Hematopoietic multipotent progenitor cell treated with erythropoietin and hydrocortisone succinate and interleukin-3 and kit ligand, for 15 days (in vitro differentiated cells): ENCODE results near the gene FMN1.

ENCODE experiments used
- DNase-seq: peaks from one replicate; pipeline ENCODE4 v3.0.0-alpha.2; 2015; ENCODE audit warnings: low spot score

The FMN1 gene

DNA sequence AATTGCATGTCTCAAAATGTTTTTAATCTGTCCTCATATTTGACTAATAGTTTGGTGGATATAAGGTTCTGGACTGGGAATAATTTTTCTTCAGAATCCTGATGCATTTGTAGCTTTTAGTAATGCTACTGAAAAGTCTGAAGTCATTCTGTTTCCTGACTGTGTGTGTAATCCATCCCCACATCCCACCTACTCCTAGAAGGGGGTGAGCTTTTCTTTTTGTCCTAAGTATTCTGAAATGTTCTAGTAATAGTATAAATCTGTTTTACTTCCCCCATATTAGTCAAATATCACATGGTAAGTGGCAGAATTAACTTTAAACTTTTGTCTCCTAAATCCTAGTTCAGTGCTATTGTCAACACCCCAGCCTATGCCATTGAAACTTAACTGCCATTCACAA lies 313.9 kb downstream of the FMN1 start:
- no peak for DNase-seq

- DNase-seq: no peak
Measured at GRCh38 chr15:32879980-32880379, 314.5 kb downstream of the FMN1 start.

- no peak for DNase-seq
Measured at GRCh38 chr15:32878869-32879805, 315.4 kb downstream of the FMN1 start.

DNA sequence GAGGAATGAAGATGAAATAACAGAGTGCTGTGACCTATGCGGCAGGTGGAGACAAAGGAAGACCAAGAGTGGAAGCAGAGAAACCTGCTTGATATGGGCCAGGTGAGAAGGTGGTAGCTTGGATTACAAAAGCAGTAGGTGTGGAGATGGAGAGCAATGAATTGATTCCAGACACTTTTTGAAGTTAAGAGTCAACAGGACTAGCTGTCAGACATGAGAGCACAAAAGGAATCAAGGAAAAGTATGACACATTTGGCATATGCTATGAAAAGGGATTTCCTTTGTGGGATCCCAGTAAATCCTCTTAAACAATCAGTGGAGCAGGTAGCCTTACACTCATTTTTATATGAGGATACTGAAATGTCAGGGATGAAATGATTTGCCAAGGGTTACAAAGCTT lies 316.2 kb downstream of the FMN1 start:
- no peak for DNase-seq

DNA sequence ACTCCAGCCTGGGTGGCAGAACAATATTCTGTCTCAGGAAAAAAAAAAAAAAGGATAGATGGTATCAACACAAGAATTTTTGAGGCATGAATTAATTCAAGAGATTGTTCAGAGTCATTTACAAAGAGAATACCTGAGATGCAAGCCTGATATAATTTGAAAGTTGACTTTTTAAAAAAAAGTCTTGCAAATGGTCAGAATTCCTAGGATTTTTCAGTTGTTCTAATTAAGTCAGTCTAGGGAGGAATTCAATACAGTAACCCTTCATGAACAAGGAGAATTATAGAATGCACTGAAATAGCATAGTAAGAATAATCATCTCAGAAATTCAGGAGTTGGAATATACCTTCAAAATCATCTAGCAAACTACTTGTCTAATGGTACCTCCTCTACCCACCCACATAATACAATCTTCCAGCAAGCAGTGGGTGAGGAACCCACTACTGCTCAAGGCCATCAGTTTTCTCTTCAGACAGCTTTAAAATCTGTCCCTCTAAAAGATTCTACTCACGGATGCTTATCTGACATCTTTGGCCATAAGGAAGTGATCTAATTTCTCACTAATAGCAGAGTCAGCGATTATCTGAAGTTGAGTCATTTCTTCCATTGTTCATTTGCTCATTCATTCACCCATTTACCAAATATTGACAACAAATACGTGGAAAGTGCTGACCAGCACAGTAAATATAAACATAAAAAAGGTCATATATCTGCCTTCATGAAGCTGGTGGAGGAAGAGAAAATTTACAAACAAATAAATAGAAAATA lies 317.1 kb downstream of the FMN1 start:
- no peak for DNase-seq

DNA sequence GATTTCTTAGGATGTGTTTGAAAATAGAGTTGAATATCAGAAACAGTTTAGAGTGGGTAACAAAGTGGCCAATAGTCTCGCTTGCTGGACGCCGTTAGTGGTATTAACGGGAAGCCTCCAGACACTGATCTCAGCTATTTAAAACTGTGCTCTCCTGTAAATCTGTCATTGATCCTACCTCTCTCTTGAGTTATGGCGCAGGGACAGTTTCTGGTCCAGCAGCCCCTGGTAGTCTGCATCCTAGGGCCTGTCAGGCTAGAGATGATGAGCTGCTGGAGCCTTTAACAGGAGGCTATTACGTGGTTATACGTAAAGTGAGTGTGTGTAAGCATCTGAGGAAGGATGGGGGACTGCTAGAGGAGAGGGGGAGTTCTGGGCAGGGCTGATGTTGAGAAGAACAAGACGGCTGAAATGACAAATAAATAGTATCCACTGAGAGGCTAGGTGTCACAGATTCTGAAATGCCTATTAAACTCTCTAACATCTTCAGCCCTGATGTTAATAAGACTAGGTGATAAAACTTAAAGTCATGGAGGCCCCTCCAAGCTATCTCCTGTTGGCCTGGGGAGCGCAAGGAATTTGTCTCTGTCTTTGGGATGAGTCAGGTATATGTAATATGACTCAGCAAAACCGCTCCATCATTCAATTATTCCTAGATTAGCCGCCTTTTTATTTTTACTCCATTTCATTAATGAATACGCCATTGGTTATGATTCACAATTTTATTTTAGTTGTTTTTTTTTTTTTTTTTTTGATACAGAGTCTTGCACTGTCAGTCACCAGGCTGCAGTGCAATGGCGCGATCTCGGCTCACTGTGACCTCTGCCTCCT lies 321.0 kb downstream of the FMN1 start:
- DNase-seq: no peak

DNA sequence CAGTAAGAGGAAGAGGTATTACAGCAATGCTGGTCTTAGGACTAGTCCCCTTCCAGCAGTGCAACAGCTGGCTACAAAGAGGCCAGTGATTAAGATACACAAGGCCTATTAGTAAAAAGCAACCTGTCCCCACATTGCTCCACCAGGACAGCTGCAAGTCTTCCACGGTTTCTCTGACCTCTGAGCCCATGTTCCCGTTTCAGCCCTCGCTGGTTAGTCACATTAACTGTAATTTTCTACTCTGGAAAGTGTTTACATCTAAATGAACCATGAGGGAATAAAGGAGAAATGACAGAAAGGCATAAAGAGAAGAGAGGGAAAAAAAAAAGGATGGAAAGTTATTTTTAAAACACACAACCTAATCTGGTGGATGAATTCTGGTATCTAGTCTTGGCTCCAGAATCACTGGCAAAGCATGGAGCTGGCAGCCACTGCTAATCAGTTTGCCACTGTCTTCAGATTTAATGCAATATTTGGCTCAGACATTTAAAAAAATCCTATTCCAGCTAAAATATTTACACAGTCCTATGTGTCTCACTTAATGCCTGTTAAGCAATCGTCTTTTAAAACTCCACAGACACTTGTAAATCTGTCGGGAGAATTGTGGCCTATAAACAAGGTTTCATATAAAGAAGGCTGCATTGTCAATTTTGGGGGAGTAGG lies 321.8 kb downstream of the FMN1 start:
- DNase-seq: no peak

DNA sequence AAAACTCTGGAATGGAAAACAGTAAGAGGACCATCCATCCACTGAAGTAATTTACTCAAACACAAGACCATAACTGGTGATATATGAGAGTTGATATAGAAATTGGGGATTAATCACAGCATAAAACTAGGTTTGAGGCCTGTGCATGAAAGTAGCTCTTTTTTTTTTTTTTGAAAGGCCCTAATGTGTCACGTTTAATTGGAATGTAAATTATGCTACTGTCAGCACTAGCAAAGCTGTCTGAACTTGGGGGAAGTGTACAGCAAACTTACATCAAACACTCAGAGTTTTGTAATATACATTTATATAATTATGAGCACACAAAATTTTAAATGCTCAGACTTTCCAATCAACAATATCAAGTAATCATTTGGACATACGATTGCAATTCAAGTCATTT lies 322.6 kb downstream of the FMN1 start:
- no peak for DNase-seq

- DNase-seq: no peak
Measured at GRCh38 chr15:32870240-32871033, 324.1 kb downstream of the FMN1 start.

DNA sequence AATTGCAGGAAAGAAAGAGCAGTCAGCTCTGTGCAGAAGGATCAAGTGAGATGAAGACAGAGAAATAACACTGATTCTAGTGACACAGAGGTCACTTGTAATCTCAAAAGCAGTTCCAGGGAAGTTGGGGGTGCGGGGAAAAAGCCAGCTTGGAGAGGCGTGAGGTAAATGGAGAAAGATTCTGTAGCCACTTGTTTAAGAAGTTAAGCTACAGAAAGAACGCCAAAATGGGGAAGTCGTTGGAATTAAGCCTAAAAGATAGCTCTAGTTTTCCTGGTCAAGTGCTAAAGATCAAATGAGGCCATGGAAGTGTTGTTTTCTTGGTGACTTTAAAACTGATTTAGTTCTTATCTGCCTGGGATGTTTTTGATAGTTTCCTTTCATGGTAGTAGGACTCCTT lies 324.7 kb downstream of the FMN1 start:
- no peak for DNase-seq

GRCh38 chr15:32867313-32867626 lies 327.2 kb downstream of the FMN1 start:
- DNase-seq: no peak

- no peak for DNase-seq
Measured at GRCh38 chr15:32866454-32867312, 327.8 kb downstream of the FMN1 start.

DNA sequence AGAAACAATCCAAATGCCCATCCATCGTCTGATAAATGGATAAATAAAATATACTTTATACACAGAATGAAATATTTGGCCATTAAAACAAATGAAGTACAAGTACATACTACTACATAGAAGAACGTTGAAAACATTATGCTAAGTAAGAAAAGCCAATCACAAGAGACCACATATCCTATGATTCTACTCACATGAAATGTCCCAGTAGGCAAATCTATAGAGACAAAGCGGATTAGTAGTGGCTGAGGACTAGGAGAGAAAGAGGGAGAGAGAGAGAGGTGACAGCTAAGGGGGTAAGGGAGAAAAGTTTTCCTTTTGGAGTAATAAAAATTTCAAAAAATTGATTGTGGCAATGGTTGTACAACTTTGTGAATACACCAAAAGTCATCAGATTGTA lies 329.7 kb downstream of the FMN1 start:
- DNase-seq: no peak

GRCh38 chr15:32864051-32864450 lies 330.5 kb downstream of the FMN1 start:
- DNase-seq: no peak

- no peak for DNase-seq
Measured at GRCh38 chr15:32861761-32862160, 332.8 kb downstream of the FMN1 start.

DNA sequence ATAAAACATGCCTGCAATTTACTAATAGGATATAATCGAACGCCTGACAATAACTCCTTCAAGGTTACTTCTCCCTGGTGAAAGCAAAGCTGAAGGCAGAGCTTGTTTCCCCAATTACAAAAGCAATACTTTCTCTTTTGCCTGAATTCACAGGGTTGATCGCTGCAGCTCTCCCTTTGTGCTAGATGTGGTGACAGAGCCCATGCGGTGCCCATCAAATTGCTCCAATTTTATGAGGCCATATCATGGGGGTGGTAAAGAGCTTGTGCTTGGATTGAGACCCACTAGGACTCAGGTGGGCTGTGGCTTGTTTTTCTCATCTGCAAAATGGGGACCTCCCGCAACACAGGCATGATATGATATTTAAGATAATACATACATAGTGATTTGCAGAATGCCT lies 333.3 kb downstream of the FMN1 start:
- no peak for DNase-seq

- DNase-seq: no peak
Measured at GRCh38 chr15:32859996-32860395, 334.5 kb downstream of the FMN1 start.

GRCh38 chr15:32859251-32859650 lies 335.3 kb downstream of the FMN1 start:
- DNase-seq: no peak

- no peak for DNase-seq
Measured at GRCh38 chr15:32857732-32858131, 336.8 kb downstream of the FMN1 start.

DNA sequence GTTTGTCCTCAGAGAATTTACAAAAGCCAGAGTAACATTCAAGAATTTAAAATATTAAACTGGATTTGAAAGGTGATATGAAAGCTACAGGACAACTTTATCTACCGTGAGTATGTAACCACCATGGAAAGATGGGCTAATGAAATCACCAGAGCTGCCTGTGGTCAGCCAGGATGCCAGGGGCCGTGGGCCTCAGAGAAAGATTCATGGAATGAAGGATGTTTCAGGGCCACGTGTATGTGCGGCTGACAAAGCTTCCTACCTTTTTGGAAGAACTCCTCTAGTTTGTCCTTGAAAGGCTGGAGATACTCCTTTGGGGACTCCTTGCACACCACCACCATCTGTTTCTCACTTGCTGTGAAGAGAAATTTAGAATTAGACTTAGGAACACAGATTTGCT lies 337.8 kb downstream of the FMN1 start:
- no peak for DNase-seq
